HG03565 (cell line): ENCODE data around the gene CKS2.
"Not testable (repeated sequence)": the region's sequence is repeated elsewhere in the genome, so short reads cannot be mapped to it uniquely, and the experiment has no call there.

ENCODE experiments used
- ATAC-seq: cut with Tn5 transposase; IDR thresholded peaks from one replicate; pipeline ENCODE4 v1.9.1; 2021; ENCODE audit warnings: mild to moderate bottlenecking, moderate library complexity; ENCODE audit not compliant: unreplicated experiment

Gene CKS2

DNA sequence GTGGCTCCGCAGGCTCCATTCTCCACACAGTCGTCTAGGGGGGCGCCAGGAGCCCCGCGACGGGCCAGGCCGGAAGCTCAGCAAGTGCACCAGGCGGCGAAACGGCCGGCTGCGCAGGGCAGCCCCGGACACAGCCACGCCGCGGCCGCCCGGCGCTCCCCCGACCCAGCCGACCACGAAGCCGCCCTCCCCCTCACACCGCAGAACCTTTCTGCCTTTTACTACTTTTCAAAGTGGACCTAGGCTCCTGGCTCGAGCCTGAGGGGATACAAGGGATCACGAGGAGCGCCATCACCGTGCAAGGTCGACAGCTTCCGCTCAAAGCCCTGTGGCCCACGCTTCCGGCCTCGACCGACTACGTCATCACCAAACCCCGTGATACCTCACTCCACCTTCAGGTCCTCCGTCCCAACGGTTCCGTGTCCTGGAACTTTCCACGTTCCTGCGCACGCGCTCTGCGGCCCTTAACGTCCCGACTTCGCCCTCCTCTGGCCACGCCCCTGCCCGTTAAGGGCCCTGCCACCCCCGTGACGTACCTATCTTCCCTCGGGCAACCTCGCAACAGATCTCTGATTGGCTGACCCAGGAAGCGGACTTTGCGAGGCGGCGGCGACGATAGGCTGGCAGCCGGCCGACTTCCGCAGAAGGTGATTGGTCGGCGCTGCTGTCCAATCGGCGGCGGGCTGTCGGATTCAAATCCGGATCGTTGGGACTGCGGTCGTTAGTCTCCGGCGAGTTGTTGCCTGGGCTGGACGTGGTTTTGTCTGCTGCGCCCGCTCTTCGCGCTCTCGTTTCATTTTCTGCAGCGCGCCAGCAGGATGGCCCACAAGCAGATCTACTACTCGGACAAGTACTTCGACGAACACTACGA, at the start of gene CKS2:
Gene CKS2 (plus strand): TSS at position 721 of the 871 bp plus-strand sequence. CDS start 98 bp downstream, at position 819.
- ATAC-seq, result peak; percentile 85

DNA sequence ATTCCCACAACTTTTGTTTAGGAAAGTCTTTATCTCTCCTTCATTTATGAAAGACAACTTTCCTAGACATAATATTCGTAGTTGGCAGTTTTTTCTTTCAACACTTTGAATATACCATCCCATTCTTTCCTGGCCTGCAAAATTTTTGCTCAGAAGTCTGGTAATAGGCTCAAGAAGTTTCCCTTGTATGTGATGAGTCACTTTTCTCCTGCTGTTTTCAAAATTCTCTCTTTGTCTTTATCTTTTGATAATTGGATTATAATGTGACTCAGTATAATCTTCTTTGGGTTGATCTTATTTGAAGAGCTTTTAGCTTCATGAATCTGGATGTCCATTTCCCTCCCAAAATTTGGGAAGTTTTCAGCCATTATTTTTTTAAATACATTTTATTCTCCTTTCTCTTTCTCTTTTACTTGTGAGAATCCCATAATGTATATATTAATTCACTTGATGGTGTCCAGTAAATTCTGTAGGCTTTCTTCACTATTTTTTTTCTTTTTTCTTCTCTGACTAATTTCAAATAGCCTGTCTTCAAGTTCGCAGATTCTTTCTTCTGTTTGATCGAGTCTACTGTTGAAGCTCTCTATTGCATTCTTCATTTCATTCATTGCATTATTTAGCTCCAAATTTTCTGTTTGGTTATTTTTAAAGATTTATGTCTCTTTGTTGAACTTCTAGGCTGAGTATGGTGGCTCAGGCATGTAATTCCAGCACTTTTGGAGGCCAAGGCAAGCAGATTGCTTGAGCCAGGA, 37.3 kb upstream of the CKS2 start:
- ATAC-seq, result no peak

DNA sequence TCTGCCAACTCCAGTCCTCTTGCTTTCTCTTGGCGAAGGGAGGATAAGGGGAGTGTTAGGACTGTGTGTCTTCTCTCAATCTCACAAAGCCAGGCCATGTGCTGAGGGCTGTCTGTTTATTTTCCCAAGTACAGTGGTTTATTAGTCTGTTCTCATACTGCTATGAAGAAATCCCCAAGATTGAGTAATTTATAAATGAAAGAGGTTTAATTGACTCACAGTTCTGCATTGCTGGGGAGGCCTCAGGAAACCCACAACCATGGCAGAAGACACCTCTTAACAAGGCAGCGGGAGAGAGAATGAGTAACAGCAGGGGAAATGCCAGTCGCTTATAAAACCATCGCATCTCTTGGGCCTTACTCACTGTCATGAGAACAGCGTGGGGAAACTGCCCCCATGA, 36.2 kb upstream of the CKS2 start:
- ATAC-seq, result no peak

DNA sequence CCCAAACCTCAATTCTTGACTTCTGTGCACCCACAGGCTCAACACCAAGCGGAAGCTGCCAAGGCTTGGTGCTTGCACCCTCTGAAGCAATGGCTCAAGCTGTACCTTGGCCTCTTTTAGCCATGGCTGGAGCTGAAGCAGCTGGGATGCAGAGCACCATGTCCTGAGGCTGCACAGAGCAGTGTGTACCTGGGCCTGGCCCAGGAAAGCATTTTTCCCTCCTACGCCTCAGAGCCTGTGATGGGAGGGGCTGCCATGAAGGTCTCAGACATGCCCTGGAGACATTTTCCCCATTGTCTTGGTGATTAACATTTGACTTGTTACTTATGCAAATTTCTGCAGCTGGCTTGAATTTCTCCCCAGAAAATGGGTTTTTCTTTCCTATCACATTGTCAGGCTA, 35.0 kb upstream of the CKS2 start:
- ATAC-seq, result not testable (repeated sequence)

DNA sequence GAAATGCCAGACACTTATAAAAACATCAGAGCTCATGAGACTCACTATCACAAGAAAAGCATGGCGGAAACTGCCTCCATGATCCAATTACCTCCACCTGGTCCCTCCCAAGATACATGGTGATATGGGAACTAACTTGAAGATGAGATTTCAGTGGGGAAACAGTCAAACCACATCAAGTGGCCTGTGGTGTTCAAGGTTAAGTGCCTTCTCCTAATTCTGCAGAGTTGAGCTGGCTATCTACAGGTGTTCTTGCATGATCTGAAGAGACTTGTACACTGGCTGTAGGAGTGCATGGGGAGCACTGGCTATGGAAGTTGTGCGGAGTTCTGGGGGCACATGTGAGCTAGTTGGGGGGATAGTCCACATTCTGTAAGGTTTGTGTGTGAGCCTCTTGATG, 34.0 kb upstream of the CKS2 start:
- ATAC-seq, result no peak

DNA sequence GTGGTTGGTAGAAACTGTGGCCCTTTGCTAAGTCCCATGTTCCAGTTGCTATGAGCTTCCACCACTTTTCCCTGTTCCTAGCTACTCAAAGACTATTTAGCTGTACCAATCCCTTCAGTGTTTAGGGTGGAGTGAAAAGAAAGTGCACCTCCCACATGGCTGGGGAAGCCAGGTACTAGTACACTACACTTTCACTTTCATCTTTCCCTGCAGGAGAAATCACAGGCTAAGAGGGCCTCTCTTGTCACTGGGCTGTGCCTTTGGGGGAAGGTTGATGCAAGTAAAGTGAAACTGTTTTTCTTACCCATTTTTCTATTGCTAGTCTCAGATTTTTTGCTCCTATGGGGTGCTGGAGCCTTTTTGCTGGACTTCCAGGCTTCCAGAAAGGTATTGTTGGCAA, 33.5 kb upstream of the CKS2 start:
- ATAC-seq, result no peak

DNA sequence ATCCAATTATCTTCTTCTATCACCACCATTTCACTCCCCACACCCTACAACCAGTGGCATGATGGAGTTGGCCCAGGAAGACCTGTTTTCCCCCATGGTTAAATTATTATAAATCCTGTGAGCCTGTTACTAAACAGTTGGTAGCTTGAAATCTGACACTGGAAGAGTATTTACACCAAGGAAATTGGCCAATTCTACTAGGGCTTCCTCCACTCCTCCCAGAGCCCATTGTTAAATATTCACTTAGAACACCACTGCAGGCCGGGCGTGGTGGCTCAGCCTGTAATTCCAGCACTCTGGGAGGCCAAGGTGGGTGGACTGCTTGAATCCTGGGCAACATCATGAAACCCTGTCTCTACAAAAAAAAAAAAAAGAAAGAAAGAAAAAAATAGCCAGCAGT, 32.4 kb upstream of the CKS2 start:
- no peak for ATAC-seq

DNA sequence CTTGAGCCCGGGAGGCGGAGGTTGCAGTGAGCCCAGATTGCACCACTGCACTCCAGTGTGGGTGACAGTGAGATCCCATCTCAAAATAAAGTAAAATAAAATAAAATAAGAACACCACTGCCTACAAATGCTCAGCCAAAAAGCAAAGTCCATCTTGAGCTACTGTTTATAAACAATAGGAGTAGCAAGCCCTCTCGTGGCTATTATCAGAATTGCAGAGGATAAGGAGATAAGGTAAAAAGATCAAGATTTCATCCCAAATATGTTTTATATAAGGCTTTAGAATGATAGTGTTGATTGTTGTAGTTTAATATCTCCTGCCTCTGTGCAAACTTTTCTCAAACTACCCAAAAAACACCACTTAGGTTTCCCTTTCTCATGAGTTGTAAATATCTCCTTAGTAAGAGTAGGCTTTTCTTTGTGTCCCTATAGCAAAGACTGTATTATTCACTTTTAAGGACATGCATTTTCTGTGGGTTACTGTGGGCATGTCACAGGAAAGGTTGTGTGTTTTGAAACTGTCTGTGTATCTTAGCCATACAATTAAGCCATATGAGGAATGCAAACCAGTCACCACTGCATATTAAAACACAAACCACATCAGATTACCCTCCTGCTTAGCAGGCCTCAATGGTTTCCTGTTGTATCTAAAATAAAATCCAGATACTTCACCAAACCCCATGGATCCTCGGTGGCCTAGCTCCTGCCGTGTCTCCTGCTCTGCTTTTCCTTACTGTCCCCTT, 31.8 kb upstream of the CKS2 start:
- peak; percentile 40 for ATAC-seq

DNA sequence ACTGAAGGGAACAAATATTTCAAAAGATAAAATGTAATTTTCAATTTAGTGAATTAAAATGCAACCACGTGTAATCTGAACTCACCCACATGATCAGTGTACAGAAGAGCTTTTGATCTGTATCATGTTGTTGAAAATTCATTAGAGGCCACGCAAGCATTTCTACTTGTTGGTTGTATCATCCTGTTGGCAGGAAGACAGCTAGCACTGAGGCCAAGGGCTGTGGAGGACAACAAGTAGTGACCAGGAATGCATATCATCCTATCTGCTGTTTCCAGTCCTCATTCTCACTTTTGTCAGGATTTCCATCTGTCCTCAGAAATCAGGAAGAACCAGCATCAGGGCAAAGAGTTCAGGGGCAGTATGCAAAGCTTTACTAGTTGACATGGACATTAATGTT, 29.9 kb upstream of the CKS2 start:
- no peak for ATAC-seq

DNA sequence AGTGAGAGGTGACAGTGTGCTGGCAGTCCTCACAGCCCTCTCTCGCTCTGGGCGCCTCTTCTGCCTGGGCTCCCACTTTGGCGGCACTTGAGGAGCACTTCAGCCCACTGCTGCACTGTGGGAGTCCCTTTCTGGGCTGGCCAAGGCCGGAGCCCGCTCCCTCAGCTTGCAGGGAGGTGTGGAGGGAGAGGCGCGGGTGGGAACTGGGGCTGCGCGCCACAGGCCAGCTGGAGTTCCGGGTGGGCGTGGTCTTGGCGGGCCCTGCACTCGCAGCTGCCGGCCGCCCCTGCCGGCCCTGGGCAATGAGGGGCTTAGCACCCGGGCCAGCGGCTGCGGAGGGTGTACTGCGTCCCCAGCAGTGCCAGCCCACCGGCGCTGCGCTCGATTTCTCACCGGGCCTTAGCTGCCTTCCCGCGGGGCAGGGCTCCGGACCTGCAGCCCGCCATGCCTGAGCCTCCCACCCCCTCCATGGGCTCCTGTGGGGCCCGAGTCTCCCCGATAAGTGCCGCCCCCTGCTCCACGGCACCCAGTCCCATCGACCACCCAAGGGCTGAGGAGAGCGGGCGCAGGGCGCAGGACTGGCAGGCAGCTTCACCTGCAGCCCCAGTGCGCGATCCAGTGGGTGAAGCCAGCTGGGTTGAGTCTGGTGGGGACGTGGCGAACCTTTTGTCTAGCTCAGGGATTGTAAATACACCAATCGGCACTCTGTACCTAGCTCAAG, 28.6 kb upstream of the CKS2 start:
- not testable (repeated sequence) for ATAC-seq

DNA sequence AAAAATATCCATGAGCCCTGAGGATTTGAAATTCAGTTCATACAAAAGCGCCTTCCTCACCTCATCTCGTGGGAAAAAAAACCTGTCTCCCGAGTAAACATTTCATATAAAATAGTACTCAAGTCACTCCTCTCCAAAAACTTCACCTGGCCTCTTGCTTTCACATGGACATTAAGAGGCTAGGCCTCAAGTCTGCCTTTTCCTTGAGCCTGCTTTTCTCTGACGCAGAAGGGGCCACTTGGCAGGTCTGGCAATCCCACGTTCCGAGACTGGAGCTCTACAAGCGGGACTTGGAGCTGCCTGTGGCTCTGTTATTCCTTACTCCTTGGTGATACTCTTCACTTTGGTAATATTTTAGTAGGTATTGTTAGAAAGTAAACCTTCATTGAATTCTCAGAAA, 26.9 kb upstream of the CKS2 start:
- ATAC-seq, result no peak

DNA sequence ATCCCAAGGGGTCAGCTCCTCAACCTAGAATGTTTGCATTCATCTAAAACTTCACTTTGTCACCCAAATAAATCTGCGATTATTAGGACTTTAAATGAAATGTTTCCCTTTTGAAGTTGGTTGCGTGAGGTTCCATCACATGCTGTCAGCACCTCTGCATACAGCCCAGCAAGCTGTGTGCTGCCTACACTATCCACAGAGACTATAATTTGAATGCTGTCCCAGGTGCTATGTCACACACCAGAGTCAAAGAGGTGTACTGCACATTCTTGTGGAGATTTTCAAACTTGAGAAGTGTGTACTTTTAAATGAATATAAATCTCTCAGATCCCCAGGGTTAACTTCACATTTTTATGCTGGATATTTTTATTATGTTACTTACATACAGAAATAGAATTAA, 19.3 kb upstream of the CKS2 start:
- ATAC-seq, result no peak

DNA sequence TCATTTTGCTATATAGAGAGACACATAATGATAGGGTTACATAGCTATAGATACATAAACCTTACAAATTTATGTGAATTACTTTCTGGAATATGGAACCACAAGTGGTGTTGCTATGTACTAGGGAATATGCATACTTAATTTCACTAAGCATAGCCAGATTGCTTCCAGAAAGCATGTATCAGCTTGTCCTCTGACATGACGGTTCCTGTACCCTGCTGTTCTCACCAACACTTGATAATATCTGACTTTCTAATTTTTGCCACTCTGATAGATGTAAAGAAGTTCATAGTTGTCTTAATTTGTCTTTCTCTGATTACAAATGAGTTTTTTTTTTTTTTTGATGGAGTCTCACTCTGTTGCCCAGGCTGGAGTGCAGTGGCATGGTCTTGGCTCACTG, 18.0 kb upstream of the CKS2 start:
- no peak for ATAC-seq

DNA sequence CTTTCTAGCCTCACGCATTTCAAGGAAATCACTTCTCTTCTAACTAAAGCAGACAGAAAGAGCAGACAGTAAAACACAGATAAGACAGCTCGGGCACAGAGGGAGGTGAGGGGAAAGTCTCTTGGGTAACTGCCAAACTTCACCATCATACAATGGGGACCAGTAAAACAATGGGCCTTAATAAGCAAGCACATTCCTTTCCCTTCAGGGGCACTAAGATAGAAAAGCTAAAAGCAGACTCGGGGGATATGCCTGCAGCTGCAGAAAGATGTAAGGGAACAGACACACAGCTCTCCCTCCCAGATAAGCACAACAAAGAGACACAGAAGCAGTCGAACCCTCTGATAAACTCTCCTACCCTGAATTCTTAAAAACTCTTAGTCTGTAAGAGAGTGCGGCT, 15.6 kb upstream of the CKS2 start:
- ATAC-seq, result no peak

DNA sequence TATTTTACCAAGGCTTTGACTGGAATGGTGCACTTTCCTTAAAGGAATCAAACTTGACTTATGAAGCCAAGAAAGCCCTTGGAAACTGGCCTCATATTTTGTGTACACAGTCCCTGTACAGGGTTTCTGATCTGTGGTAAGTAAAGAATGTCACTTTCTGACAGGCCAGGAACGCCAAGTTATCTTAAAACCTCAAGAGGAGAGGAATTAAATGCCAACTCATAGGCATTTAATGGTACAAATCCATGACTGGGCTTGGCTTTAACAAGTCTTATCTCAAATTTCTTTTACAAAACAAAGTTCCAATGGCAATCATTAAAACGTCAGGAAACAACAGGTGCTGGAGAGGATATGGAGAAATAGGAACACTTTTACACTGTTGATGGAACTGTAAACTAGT, 9.0 kb upstream of the CKS2 start:
- ATAC-seq, result not testable (repeated sequence)

DNA sequence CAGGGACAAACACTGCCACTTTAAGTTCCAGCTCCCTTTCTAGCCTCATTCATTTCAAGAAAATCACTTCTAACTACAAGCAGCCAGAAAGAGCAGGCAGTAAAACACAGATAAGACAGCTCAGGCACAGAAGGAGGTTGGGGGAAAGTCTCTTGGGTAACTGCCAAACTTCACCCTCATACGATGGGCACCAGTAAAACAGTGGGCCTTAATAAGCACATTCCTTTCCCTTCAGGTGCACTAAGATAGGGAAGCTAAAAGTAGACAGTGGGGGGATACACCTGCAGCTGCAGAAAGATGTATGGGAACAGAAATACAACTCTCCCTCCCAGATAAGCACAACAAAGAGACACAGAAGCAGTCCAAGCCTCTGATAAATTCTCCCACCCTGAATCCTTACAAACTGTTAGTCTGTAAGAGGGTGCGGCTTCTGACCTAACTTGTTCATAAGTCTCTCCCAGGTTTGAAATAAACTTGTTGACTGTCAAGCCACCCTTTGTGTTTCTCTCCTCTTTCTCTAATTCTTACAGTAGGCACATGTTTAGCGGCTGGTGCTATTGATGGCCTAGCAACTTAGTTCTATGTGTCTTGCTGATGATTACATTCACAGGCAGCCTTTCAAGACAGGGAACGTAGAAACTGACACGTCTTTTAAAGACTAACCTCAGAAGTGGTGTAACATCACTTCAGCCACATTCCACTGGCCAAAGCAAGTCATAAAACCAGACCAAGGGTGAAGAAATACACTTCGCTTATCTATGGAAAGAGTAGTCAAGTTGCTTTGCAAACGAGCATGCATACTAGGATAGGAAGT, 6.8 kb upstream of the CKS2 start:
- no peak for ATAC-seq

DNA sequence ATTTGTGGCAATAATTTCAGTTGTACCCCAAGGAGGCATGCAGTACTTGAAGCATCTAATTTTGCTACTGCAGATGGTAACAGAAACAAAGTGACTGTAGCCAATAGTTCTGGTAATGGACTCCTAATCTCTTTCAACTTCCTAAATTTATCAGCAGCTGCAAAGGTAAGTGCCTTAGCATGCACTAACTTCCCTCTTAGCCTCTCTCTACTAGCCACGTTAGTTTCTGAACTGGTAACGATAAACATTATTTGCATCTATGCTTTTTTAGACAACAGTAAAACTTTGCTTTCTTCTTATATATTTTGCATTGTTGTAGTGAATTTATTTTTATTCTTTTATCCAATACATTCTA, 6.2 kb upstream of the CKS2 start:
- ATAC-seq, result no peak

DNA sequence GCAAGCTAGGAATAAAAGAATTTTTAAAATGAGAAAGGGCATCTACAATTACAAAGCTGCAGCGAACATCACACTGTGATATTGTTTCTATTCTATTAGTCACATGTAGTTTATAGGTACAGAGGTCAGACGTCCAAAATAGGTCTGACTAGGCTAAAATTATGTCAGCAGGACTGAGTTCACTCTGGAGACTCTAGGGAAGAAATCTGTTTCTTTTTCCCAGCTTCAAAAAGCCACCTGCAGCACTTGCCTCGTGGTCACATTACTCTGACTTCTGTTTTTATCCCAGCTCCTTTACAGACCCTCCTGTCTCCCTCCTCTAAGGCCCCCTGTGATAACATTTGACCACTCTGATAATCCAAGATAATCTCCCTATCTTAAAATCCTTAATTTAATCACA, 5.1 kb upstream of the CKS2 start:
- ATAC-seq, result no peak

DNA sequence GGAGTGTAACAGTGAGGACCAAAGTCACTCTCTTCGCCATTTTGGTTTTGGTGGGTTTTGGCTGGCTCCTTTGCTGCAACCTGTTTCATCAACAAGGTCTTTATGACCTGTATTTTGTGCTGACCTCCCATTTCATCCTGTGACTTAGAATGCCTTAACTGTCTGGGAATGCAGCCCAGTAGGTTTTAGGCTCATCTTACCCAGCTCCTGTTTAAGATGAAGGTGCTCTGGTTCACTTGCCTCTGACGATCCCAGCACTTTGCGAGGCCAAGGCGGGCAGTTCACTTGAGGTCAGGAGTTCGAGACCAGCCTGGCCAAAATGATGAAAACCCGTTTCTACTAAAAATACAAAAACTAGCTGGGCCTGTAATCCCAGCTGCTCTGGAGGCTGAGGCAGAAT, 1.8 kb upstream of the CKS2 start:
- ATAC-seq, result no peak
